Endothelial cell of umbilical vein (primary cell): ENCODE data around the gene LRCH2.

ENCODE experiments used
- POLR2A ChIP-seq: IDR thresholded peaks from 2 replicates; pipeline ENCODE4 v1.6.1; 2012; ENCODE audit warnings: low read depth, mild to moderate bottlenecking, control low read depth, low read length
- TF ChIP-seq, protein P1 (sequence below), 2 donors: IDR thresholded peaks; 1 replicate in 1 of 2; 2 replicates in 1 of 2; pipeline ENCODE4 v1.5.1; 2011; ENCODE audit warnings: low read length in 2 of 2, mild to moderate bottlenecking in 2 of 2, moderate library complexity in 2 of 2, control low read depth in 1 of 2, inconsistent platforms in 1 of 2, low read depth in 1 of 2; ENCODE audit not compliant: insufficient read depth in 1 of 2; ENCODE audit errors: extremely low read depth in 1 of 2

- TF ChIP-seq, protein P1, sequence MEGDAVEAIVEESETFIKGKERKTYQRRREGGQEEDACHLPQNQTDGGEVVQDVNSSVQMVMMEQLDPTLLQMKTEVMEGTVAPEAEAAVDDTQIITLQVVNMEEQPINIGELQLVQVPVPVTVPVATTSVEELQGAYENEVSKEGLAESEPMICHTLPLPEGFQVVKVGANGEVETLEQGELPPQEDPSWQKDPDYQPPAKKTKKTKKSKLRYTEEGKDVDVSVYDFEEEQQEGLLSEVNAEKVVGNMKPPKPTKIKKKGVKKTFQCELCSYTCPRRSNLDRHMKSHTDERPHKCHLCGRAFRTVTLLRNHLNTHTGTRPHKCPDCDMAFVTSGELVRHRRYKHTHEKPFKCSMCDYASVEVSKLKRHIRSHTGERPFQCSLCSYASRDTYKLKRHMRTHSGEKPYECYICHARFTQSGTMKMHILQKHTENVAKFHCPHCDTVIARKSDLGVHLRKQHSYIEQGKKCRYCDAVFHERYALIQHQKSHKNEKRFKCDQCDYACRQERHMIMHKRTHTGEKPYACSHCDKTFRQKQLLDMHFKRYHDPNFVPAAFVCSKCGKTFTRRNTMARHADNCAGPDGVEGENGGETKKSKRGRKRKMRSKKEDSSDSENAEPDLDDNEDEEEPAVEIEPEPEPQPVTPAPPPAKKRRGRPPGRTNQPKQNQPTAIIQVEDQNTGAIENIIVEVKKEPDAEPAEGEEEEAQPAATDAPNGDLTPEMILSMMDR (IDR thresholded peaks at IDR 0.05; ENCODE audit: extremely low read depth in 1 of 2, insufficient read depth in 1 of 2, low read depth in 1 of 2, low read length in 2 of 2) = no peak
- no peak for TF ChIP-seq POLR2A
Observed at GRCh38 chrX:115204040-115204439, 29.9 kb downstream of the LRCH2 start.
